ENCODE data around the gene PML.

The PML gene

GRCh38 chr15:73996267-73996666 lies 1.8 kb downstream of the PML start:
- Histone ChIP-seq H3K27ac (ENCODE audit: low read length) (peak overlapping the region; percentile 40), H3K4me3 (ENCODE audit: low read depth in 1 of 2, low read length in 2 of 2) (peak overlapping the region; percentile 67 to 87), H3K4me1 (ENCODE audit: control insufficient read depth in 1 of 2, insufficient read depth in 2 of 2, low read length in 2 of 2) (peaks cover 19 to 59% of the 10 kb centered on the region in 2 donors), H3K27me3 (ENCODE audit: low read depth, low read length) (no peaks in the 10 kb centered on the region), H3K9me3 (ENCODE audit: control insufficient read depth in 1 of 2, low read length in 2 of 2) (no peaks in the 10 kb centered on the region), H3K36me3 (ENCODE audit: control insufficient read depth in 1 of 2, insufficient read depth in 2 of 2, low read length in 2 of 2) (peaks cover 11 to 15% of the 10 kb centered on the region in 2 donors)

GRCh38 chr15:73996939-73997338 lies 2.4 kb downstream of the PML start:
- H3K36me3 ChIP-seq (ENCODE audit: control insufficient read depth in 1 of 2, insufficient read depth in 2 of 2, low read length in 2 of 2) = peaks cover 11 to 15% of the 10 kb centered on the region in 2 donors
- H3K27me3 ChIP-seq (ENCODE audit: low read depth, low read length) = no peaks in the 10 kb centered on the region
- H3K4me3 ChIP-seq (ENCODE audit: low read depth in 1 of 2, low read length in 2 of 2) = peak overlapping the region; percentile 67 to 87
- H3K4me1 ChIP-seq (ENCODE audit: control insufficient read depth in 1 of 2, insufficient read depth in 2 of 2, low read length in 2 of 2) = peaks cover 14 to 55% of the 10 kb centered on the region in 2 donors
- peak overlapping the region; percentile 69 for H3K27ac ChIP-seq (ENCODE audit: low read length)
- H3K9me3 ChIP-seq (ENCODE audit: control insufficient read depth in 1 of 2, low read length in 2 of 2) = no peaks in the 10 kb centered on the region

- H3K27ac ChIP-seq (ENCODE audit: low read length) = no peak overlapping the region
- no peak overlapping the region for H3K4me3 ChIP-seq (ENCODE audit: low read depth in 1 of 2, low read length in 2 of 2)
- H3K36me3 ChIP-seq (ENCODE audit: control insufficient read depth in 1 of 2, insufficient read depth in 2 of 2, low read length in 2 of 2) = peaks cover 11 to 15% of the 10 kb centered on the region in 2 donors
- no peaks in the 10 kb centered on the region for H3K9me3 ChIP-seq (ENCODE audit: control insufficient read depth in 1 of 2, low read length in 2 of 2)
- no peaks in the 10 kb centered on the region for H3K27me3 ChIP-seq (ENCODE audit: low read depth, low read length)
- peaks cover 14 to 53% of the 10 kb centered on the region in 2 donors for H3K4me1 ChIP-seq (ENCODE audit: control insufficient read depth in 1 of 2, insufficient read depth in 2 of 2, low read length in 2 of 2)
These were observed 3.5 kb downstream of the PML start for GRCh38 chr15:73997986-73998385.

GRCh38 chr15:74006774-74007639 lies 12.5 kb downstream of the PML start:
- Histone ChIP-seq H3K4me1 (ENCODE audit: control insufficient read depth in 1 of 2, insufficient read depth in 2 of 2, low read length in 2 of 2) (peaks cover 29 to 62% of the 10 kb centered on the region in 2 donors), H3K27ac (ENCODE audit: low read length) (peak overlapping the region; percentile 10), H3K27me3 (ENCODE audit: low read depth, low read length) (no peaks in the 10 kb centered on the region), H3K36me3 (ENCODE audit: control insufficient read depth in 1 of 2, insufficient read depth in 2 of 2, low read length in 2 of 2) (peaks cover 0 to 5% of the 10 kb centered on the region in 2 donors), H3K4me3 (ENCODE audit: low read depth in 1 of 2, low read length in 2 of 2) (peak overlapping the region in 1 of 2 donors; percentile 1), H3K9me3 (ENCODE audit: control insufficient read depth in 1 of 2, low read length in 2 of 2) (no peaks in the 10 kb centered on the region)

GRCh38 chr15:74007820-74008371 lies 13.4 kb downstream of the PML start:
- Histone ChIP-seq H3K4me1 (ENCODE audit: control insufficient read depth in 1 of 2, insufficient read depth in 2 of 2, low read length in 2 of 2) (peaks cover 29 to 66% of the 10 kb centered on the region in 2 donors), H3K4me3 (ENCODE audit: low read depth in 1 of 2, low read length in 2 of 2) (no peak overlapping the region), H3K9me3 (ENCODE audit: control insufficient read depth in 1 of 2, low read length in 2 of 2) (no peaks in the 10 kb centered on the region), H3K27ac (ENCODE audit: low read length) (no peak overlapping the region), H3K36me3 (ENCODE audit: control insufficient read depth in 1 of 2, insufficient read depth in 2 of 2, low read length in 2 of 2) (peaks cover 0 to 5% of the 10 kb centered on the region in 2 donors), H3K27me3 (ENCODE audit: low read depth, low read length) (no peaks in the 10 kb centered on the region)

- Histone ChIP-seq H3K36me3 (ENCODE audit: control insufficient read depth in 1 of 2, insufficient read depth in 2 of 2, low read length in 2 of 2) (peaks cover 0 to 5% of the 10 kb centered on the region in 2 donors), H3K9me3 (ENCODE audit: control insufficient read depth in 1 of 2, low read length in 2 of 2) (no peaks in the 10 kb centered on the region), H3K27me3 (ENCODE audit: low read depth, low read length) (no peaks in the 10 kb centered on the region), H3K4me1 (ENCODE audit: control insufficient read depth in 1 of 2, insufficient read depth in 2 of 2, low read length in 2 of 2) (peaks cover 29 to 66% of the 10 kb centered on the region in 2 donors), H3K4me3 (ENCODE audit: low read depth in 1 of 2, low read length in 2 of 2) (no peak overlapping the region), H3K27ac (ENCODE audit: low read length) (no peak overlapping the region)
These were observed 14.4 kb downstream of the PML start for GRCh38 chr15:74008901-74009300.

GRCh38 chr15:74010929-74011540 lies 16.5 kb downstream of the PML start:
- H3K9me3 ChIP-seq (ENCODE audit: control insufficient read depth in 1 of 2, low read length in 2 of 2) = no peaks in the 10 kb centered on the region
- peak overlapping the region; percentile 7 to 29 for H3K4me3 ChIP-seq (ENCODE audit: low read depth in 1 of 2, low read length in 2 of 2)
- no peak overlapping the region for H3K27ac ChIP-seq (ENCODE audit: low read length)
- H3K27me3 ChIP-seq (ENCODE audit: low read depth, low read length) = no peaks in the 10 kb centered on the region
- peaks cover 0 to 6% of the 10 kb centered on the region in 2 donors for H3K36me3 ChIP-seq (ENCODE audit: control insufficient read depth in 1 of 2, insufficient read depth in 2 of 2, low read length in 2 of 2)
- H3K4me1 ChIP-seq (ENCODE audit: control insufficient read depth in 1 of 2, insufficient read depth in 2 of 2, low read length in 2 of 2) = peaks cover 29 to 58% of the 10 kb centered on the region in 2 donors

- H3K4me1 ChIP-seq (ENCODE audit: control insufficient read depth in 1 of 2, insufficient read depth in 2 of 2, low read length in 2 of 2) = peaks cover 29 to 52% of the 10 kb centered on the region in 2 donors
- no peaks in the 10 kb centered on the region for H3K27me3 ChIP-seq (ENCODE audit: low read depth, low read length)
- peaks cover 0 to 6% of the 10 kb centered on the region in 2 donors for H3K36me3 ChIP-seq (ENCODE audit: control insufficient read depth in 1 of 2, insufficient read depth in 2 of 2, low read length in 2 of 2)
- peak overlapping the region; percentile 0 to 29 for H3K4me3 ChIP-seq (ENCODE audit: low read depth in 1 of 2, low read length in 2 of 2)
- peak overlapping the region; percentile 0 for H3K27ac ChIP-seq (ENCODE audit: low read length)
- H3K9me3 ChIP-seq (ENCODE audit: control insufficient read depth in 1 of 2, low read length in 2 of 2) = no peaks in the 10 kb centered on the region
These were observed 17.1 kb downstream of the PML start for GRCh38 chr15:74011610-74012009.

- Histone ChIP-seq H3K27ac (ENCODE audit: low read length) (no peak overlapping the region), H3K4me3 (ENCODE audit: low read depth in 1 of 2, low read length in 2 of 2) (no peak overlapping the region), H3K36me3 (ENCODE audit: control insufficient read depth in 1 of 2, insufficient read depth in 2 of 2, low read length in 2 of 2) (peaks cover 0 to 6% of the 10 kb centered on the region in 2 donors), H3K9me3 (ENCODE audit: control insufficient read depth in 1 of 2, low read length in 2 of 2) (no peaks in the 10 kb centered on the region), H3K27me3 (ENCODE audit: low read depth, low read length) (no peaks in the 10 kb centered on the region), H3K4me1 (ENCODE audit: control insufficient read depth in 1 of 2, insufficient read depth in 2 of 2, low read length in 2 of 2) (peaks cover 15 to 35% of the 10 kb centered on the region in 2 donors)
These were observed 18.9 kb downstream of the PML start for GRCh38 chr15:74013374-74013894.

- Histone ChIP-seq H3K4me1 (ENCODE audit: control insufficient read depth in 1 of 2, insufficient read depth in 2 of 2, low read length in 2 of 2) (peaks cover 0 to 11% of the 10 kb centered on the region in 2 donors), H3K27me3 (ENCODE audit: low read depth, low read length) (no peaks in the 10 kb centered on the region), H3K4me3 (ENCODE audit: low read depth in 1 of 2, low read length in 2 of 2) (no peak overlapping the region), H3K36me3 (ENCODE audit: control insufficient read depth in 1 of 2, insufficient read depth in 2 of 2, low read length in 2 of 2) (peaks cover 23 to 29% of the 10 kb centered on the region in 2 donors), H3K27ac (ENCODE audit: low read length) (no peak overlapping the region), H3K9me3 (ENCODE audit: control insufficient read depth in 1 of 2, low read length in 2 of 2) (no peaks in the 10 kb centered on the region)
These were observed 25.2 kb downstream of the PML start for GRCh38 chr15:74019734-74020133.
